Muscle layer of duodenum (tissue), 2 donors: Measurements from ENCODE around the gene CCDC28B.

Source experiments
- H3K27ac ChIP-seq: one replicate; pipeline ENCODE4 v1.7.0; 2013; ENCODE audit warnings: mild to moderate bottlenecking, low read length
- H3K27me3 ChIP-seq: one replicate; pipeline ENCODE4 v1.7.0; 2013; ENCODE audit warnings: low read depth, mild to moderate bottlenecking, control low read depth, low read length
- H3K36me3 ChIP-seq, 2 donors: one replicate each; pipeline ENCODE4 v1.7.0; 2013; ENCODE audit warnings: low read length in 2 of 2, control low read depth in 1 of 2, mild to moderate bottlenecking in 1 of 2; ENCODE audit not compliant: insufficient read depth in 2 of 2, control insufficient read depth in 1 of 2
- H3K4me1 ChIP-seq, 2 donors: one replicate each; pipeline ENCODE4 v1.7.0; 2013; ENCODE audit warnings: low read length in 2 of 2, mild to moderate bottlenecking in 2 of 2, control low read depth in 1 of 2, moderate library complexity in 1 of 2; ENCODE audit not compliant: insufficient read depth in 2 of 2, control insufficient read depth in 1 of 2
- H3K4me3 ChIP-seq, 2 donors: one replicate each; pipeline ENCODE4 v1.7.0; 2013; ENCODE audit warnings: low read length in 2 of 2, low read depth in 1 of 2, mild to moderate bottlenecking in 1 of 2
- H3K9me3 ChIP-seq, 2 donors: one replicate each; pipeline ENCODE4 v1.7.0; 2013; ENCODE audit warnings: low read length in 2 of 2, control low read depth in 1 of 2, mild to moderate bottlenecking in 1 of 2; ENCODE audit not compliant: control insufficient read depth in 1 of 2
- donor health status: healthy.

The CCDC28B gene

GRCh38 chr1:32242341-32242851 is 42.0 kb downstream of the CCDC28B start:
- Histone ChIP-seq H3K4me3 (no peak overlapping the region), H3K27me3 (no peaks in the 10 kb centered on the region), H3K9me3 (no peaks in the 10 kb centered on the region), H3K27ac (no peak overlapping the region), H3K36me3 (no peaks in the 10 kb centered on the region), H3K4me1 (peaks cover 0 to 27% of the 10 kb centered on the region in 2 donors)

- H3K4me1 ChIP-seq, result peaks cover 5 to 14% of the 10 kb centered on the region in 2 donors
- no peaks in the 10 kb centered on the region for H3K36me3 ChIP-seq
- H3K4me3 ChIP-seq, result no peak within 1 kb of the TSS
- H3K9me3 ChIP-seq, result no peaks in the 10 kb centered on the region
- no peaks in the 10 kb centered on the region for H3K27me3 ChIP-seq
- H3K27ac ChIP-seq, result peak within 1 kb of the TSS; percentile 39
These were observed 46.5 kb downstream of the CCDC28B start, which contains the start of gene FAM167B for GRCh38 chr1:32246888-32247273. Gene FAM167B, plus strand, starts transcription at chr1:32247222. Its CDS starts 200 bp downstream, at chr1:32247422.

GRCh38 chr1:32247452-32247851 is 47.1 kb downstream of the CCDC28B start:
- H3K4me3 ChIP-seq, result no peak overlapping the region
- peaks cover 5 to 12% of the 10 kb centered on the region in 2 donors for H3K4me1 ChIP-seq
- no peaks in the 10 kb centered on the region for H3K9me3 ChIP-seq
- no peaks in the 10 kb centered on the region for H3K36me3 ChIP-seq
- peak overlapping the region; percentile 39 for H3K27ac ChIP-seq
- H3K27me3 ChIP-seq, result no peaks in the 10 kb centered on the region

- Histone ChIP-seq H3K4me3 (no peak overlapping the region), H3K27ac (no peak overlapping the region), H3K36me3 (no peaks in the 10 kb centered on the region), H3K4me1 (peaks cover 5 to 12% of the 10 kb centered on the region in 2 donors), H3K9me3 (no peaks in the 10 kb centered on the region), H3K27me3 (no peaks in the 10 kb centered on the region)
These were observed 47.8 kb downstream of the CCDC28B start for GRCh38 chr1:32247983-32248889.

- Histone ChIP-seq H3K4me1 (peaks cover 5 to 12% of the 10 kb centered on the region in 2 donors), H3K4me3 (no peak overlapping the region)
These were observed 49.6 kb downstream of the CCDC28B start for GRCh38 chr1:32249831-32250525.

GRCh38 chr1:32250893-32251716 is 50.7 kb downstream of the CCDC28B start, which contains the start of gene LCK:
Gene LCK, plus strand, starts transcription at chr1:32251265. Its CDS starts 23,065 bp downstream, at chr1:32274330.
- Histone ChIP-seq H3K4me3 (peak within 1 kb of the TSS in 1 of 2 donors; percentile 8), H3K27ac (peak within 1 kb of the TSS; percentile 45), H3K9me3 (no peaks in the 10 kb centered on the region), H3K27me3 (no peaks in the 10 kb centered on the region), H3K4me1 (peaks cover 5 to 12% of the 10 kb centered on the region in 2 donors), H3K36me3 (no peaks in the 10 kb centered on the region)

More at GRCh38 chr1:32249831-32250525, 49.6 kb downstream of the CCDC28B start:
- H3K27me3 ChIP-seq, result no peaks in the 10 kb centered on the region
- no peaks in the 10 kb centered on the region for H3K9me3 ChIP-seq
- H3K36me3 ChIP-seq, result no peaks in the 10 kb centered on the region
- peak overlapping the region; percentile 45 for H3K27ac ChIP-seq
